ENCODE results near the gene BICC1. TPM values are rescaled to one million over a fixed set of nuclear protein-coding genes. Genes with fewer than 3 reads are reported as not detected.

BICC1 gene
- total and polyA plus RNA-seq, 2 of the 13 experiments (the other 11 are each of a cell fraction or from before 2014, with no cell fraction given) = 0.18 to 1.5 TPM

- no peak for TF ChIP-seq PRDM10 (CRISPR knock-in tag; IDR thresholded peaks at IDR 0.05; ENCODE audit: low read depth)
- no peak for TF ChIP-seq HNF1B (CRISPR knock-in tag; IDR thresholded peaks at IDR 0.05)
- TF ChIP-seq LCORL (IDR thresholded peaks at IDR 0.05) = no peak
- TF ChIP-seq LCORL (CRISPR knock-in tag; IDR thresholded peaks at IDR 0.05) = no peak
- no peak for TF ChIP-seq ZFYVE20 (CRISPR knock-in tag; IDR thresholded peaks at IDR 0.05; ENCODE audit: borderline replicate concordance, low read depth)
- no peak for TF ChIP-seq IRX3 (CRISPR knock-in tag; IDR thresholded peaks at IDR 0.05; ENCODE audit: borderline replicate concordance, low read depth)
- TF ChIP-seq ZNF768 (CRISPR knock-in tag; IDR thresholded peaks at IDR 0.05) = no peak
- TF ChIP-seq HNF4G (IDR thresholded peaks at IDR 0.05; ENCODE audit: borderline replicate concordance, low read depth, low read length) = no peak
- TF ChIP-seq HNF4G (CRISPR knock-in tag; IDR thresholded peaks at IDR 0.05; ENCODE audit: borderline replicate concordance, low read depth) = no peak
- TF ChIP-seq ZNF160 (CRISPR knock-in tag; IDR thresholded peaks at IDR 0.05) = no peak
- no peak for TF ChIP-seq CHCHD3 (CRISPR knock-in tag; IDR thresholded peaks at IDR 0.05)
- TF ChIP-seq RBM22 (optimal IDR thresholded peaks at IDR 0.05; ENCODE audit: low read length) = no peak
These were observed 324.4 kb downstream of the BICC1 start (continued) for GRCh38 chr10:58836991-58837575.
